Astrocyte (in vitro differentiated cells and primary cell): ENCODE results near the gene CDKL4. TPM values are rescaled to one million over a fixed set of nuclear protein-coding genes. Genes with fewer than 3 reads are reported as not detected.
"Not testable (repeated sequence)": the region's sequence is repeated elsewhere in the genome, so short reads cannot be mapped to it uniquely, and the experiment has no call there.

Experiments
- DNase-seq: peaks from one replicate; pipeline ENCODE4 v3.0.0-alpha.2; 2010; ENCODE audit warnings: low read depth
- FAIRE-seq: peaks from 2 replicates; lab custom pipeline; 2011; peaks lifted over from hg19 to GRCh38; lab: Jason Lieb, UNC
- H2AFZ ChIP-seq: 2 replicates; pipeline ENCODE4 v1.6.0; 2012; ENCODE audit warnings: low read depth, low read length, inconsistent platforms
- H3K27ac ChIP-seq: 2 replicates; pipeline ENCODE4 v1.5.1; 2011; ENCODE audit warnings: low read depth, low read length, inconsistent platforms
- H3K27me3 ChIP-seq: 2 replicates; pipeline ENCODE4 v1.6.0; 2011; ENCODE audit warnings: low read length, inconsistent platforms; ENCODE audit not compliant: insufficient read depth
- H3K36me3 ChIP-seq: 2 replicates; pipeline ENCODE4 v1.5.1; 2011; ENCODE audit warnings: low read length, inconsistent platforms; ENCODE audit not compliant: insufficient read depth
- H3K4me1 ChIP-seq: 2 replicates; pipeline ENCODE4 v1.5.1; 2011; ENCODE audit warnings: low read length, inconsistent platforms; ENCODE audit not compliant: insufficient read depth
- H3K4me2 ChIP-seq: 2 replicates; pipeline ENCODE4 v1.6.0; 2012; ENCODE audit warnings: low read length, inconsistent platforms
- H3K4me3 ChIP-seq: 2 replicates; pipeline ENCODE4 v1.5.1; 2011; ENCODE audit warnings: low read depth, mild to moderate bottlenecking, low read length, inconsistent platforms; ENCODE audit not compliant: insufficient read depth
- H3K79me2 ChIP-seq: 2 replicates; pipeline ENCODE4 v1.6.0; 2012; ENCODE audit warnings: mild to moderate bottlenecking, low read length, inconsistent platforms; ENCODE audit not compliant: insufficient read depth
- H3K9ac ChIP-seq: 2 replicates; pipeline ENCODE4 v1.6.0; 2012; ENCODE audit warnings: mild to moderate bottlenecking, low read length, inconsistent platforms
- H3K9me3 ChIP-seq: 2 replicates; pipeline ENCODE4 v1.5.1; 2012; ENCODE audit warnings: low read depth, mild to moderate bottlenecking, low read length, inconsistent platforms; ENCODE audit not compliant: insufficient read depth
- H4K20me1 ChIP-seq: 2 replicates; pipeline ENCODE4 v1.6.0; 2012; ENCODE audit warnings: low read length, inconsistent platforms; ENCODE audit not compliant: insufficient read depth
- H3K27ac Mint-ChIP-seq: one replicate; pipeline ENCODE4 v1.8.0; 2021; ENCODE audit warnings: mild to moderate bottlenecking, mixed read lengths; ENCODE audit not compliant: unreplicated experiment
- H3K27me3 Mint-ChIP-seq: one replicate; pipeline ENCODE4 v1.8.0; 2021; ENCODE audit warnings: low read depth, mixed read lengths; ENCODE audit not compliant: unreplicated experiment
- H3K36me3 Mint-ChIP-seq: one replicate; pipeline ENCODE4 v1.8.0; 2021; ENCODE audit warnings: low read depth, mixed read lengths; ENCODE audit not compliant: unreplicated experiment
- H3K4me1 Mint-ChIP-seq: one replicate; pipeline ENCODE4 v1.8.0; 2021; ENCODE audit warnings: low read depth, mixed read lengths; ENCODE audit not compliant: unreplicated experiment
- H3K4me3 Mint-ChIP-seq: one replicate; pipeline ENCODE4 v1.8.0; 2021; ENCODE audit warnings: mild to moderate bottlenecking, moderate library complexity, mixed read lengths; ENCODE audit not compliant: unreplicated experiment
- H3K9me3 Mint-ChIP-seq: one replicate; pipeline ENCODE4 v1.8.0; 2021; ENCODE audit warnings: mild to moderate bottlenecking, mixed read lengths; ENCODE audit not compliant: unreplicated experiment
- EZH2 ChIP-seq: IDR thresholded peaks from 2 replicates; pipeline ENCODE4 v1.6.1; 2012; ENCODE audit warnings: mild to moderate bottlenecking, low read length, inconsistent platforms; ENCODE audit not compliant: insufficient read depth
- total RNA-seq: library from RNA; stranded (reverse); gene quantifications from 2 replicates; pipeline ENCODE4 v1.2.1, GENCODE V29; 2021
- TF ChIP-seq, protein P1 (sequence below): IDR thresholded peaks from 2 replicates; pipeline ENCODE4 v1.5.1; 2011; ENCODE audit warnings: low read depth, mild to moderate bottlenecking, inconsistent platforms, low read length, moderate library complexity; ENCODE audit not compliant: insufficient read depth

The CDKL4 gene
- total RNA-seq, 1 donor from 2014 or later = 1.4 TPM

DNA sequence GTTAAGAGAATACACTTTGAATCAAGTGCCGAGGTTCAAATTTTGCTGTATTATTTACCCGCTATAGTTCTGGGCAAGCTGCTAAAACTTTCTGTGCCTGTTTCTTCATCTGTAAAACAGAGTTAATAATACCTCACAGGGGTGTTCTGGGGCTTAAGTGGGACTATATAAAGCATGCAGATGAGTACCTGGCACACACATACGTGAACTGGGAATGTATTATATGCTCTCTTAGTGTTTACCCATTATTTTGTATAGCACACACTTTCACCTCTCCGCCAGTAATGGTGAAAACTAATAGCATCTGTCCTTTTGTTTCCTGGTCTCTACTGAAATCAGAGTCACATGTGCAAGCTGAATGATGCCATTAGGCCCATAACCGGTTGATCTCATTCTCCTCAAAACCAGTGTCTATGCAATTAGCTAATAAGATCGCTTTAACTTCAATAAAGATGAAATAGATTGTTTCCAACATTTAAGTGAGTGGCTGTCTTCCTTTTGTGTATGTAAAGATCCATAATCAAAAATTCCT is 3.8 kb upstream of the CDKL4 start:
- TF ChIP-seq EZH2 = no peak
- TF ChIP-seq, protein P1, sequence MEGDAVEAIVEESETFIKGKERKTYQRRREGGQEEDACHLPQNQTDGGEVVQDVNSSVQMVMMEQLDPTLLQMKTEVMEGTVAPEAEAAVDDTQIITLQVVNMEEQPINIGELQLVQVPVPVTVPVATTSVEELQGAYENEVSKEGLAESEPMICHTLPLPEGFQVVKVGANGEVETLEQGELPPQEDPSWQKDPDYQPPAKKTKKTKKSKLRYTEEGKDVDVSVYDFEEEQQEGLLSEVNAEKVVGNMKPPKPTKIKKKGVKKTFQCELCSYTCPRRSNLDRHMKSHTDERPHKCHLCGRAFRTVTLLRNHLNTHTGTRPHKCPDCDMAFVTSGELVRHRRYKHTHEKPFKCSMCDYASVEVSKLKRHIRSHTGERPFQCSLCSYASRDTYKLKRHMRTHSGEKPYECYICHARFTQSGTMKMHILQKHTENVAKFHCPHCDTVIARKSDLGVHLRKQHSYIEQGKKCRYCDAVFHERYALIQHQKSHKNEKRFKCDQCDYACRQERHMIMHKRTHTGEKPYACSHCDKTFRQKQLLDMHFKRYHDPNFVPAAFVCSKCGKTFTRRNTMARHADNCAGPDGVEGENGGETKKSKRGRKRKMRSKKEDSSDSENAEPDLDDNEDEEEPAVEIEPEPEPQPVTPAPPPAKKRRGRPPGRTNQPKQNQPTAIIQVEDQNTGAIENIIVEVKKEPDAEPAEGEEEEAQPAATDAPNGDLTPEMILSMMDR = no peak
- Mint-ChIP-seq H3K4me1 (no peaks in the 10 kb centered on the region), H3K36me3 (peaks cover 14% of the 10 kb centered on the region), H3K27me3 (no peaks in the 10 kb centered on the region), H3K4me3 (no peak overlapping the region), H3K9me3 (no peaks in the 10 kb centered on the region), H3K27ac (no peak overlapping the region)
- Histone ChIP-seq H3K27me3 (no peaks in the 10 kb centered on the region), H3K4me1 (no peaks in the 10 kb centered on the region), H3K4me2 (no peak overlapping the region), H4K20me1 (no peaks in the 10 kb centered on the region), H3K9me3 (no peaks in the 10 kb centered on the region), H3K9ac (no peak overlapping the region), H3K79me2 (no peaks in the 10 kb centered on the region), H2AFZ (no peak overlapping the region), H3K27ac (no peak overlapping the region), H3K36me3 (peaks cover 7% of the 10 kb centered on the region), H3K4me3 (no peak overlapping the region)
- DNase-seq (no peak), FAIRE-seq (no peak)

GRCh38 chr2:39246382-39246980 is 2.7 kb upstream of the CDKL4 start:
- no peaks in the 10 kb centered on the region for H4K20me1 ChIP-seq
- H3K4me2 ChIP-seq = no peak overlapping the region
- H3K4me3 ChIP-seq = no peak overlapping the region
- Mint-ChIP-seq H3K9me3 (peaks cover 1% of the 10 kb centered on the region), H3K27me3 (no peaks in the 10 kb centered on the region), H3K4me3 (no peak overlapping the region), H3K4me1 (no peaks in the 10 kb centered on the region), H3K36me3 (peaks cover 11% of the 10 kb centered on the region), H3K27ac (no peak overlapping the region)
- H2AFZ ChIP-seq = no peak overlapping the region
- no peak overlapping the region for H3K9ac ChIP-seq
- TF ChIP-seq, protein P1 = no peak
- TF ChIP-seq EZH2 = no peak
- DNase-seq = no peak
- no peak overlapping the region for H3K27ac ChIP-seq
- H3K9me3 ChIP-seq = no peaks in the 10 kb centered on the region
- H3K79me2 ChIP-seq = no peaks in the 10 kb centered on the region
- H3K4me1 ChIP-seq = no peaks in the 10 kb centered on the region
- no peak for FAIRE-seq
- H3K36me3 ChIP-seq = peaks cover 2% of the 10 kb centered on the region
- no peaks in the 10 kb centered on the region for H3K27me3 ChIP-seq

DNA sequence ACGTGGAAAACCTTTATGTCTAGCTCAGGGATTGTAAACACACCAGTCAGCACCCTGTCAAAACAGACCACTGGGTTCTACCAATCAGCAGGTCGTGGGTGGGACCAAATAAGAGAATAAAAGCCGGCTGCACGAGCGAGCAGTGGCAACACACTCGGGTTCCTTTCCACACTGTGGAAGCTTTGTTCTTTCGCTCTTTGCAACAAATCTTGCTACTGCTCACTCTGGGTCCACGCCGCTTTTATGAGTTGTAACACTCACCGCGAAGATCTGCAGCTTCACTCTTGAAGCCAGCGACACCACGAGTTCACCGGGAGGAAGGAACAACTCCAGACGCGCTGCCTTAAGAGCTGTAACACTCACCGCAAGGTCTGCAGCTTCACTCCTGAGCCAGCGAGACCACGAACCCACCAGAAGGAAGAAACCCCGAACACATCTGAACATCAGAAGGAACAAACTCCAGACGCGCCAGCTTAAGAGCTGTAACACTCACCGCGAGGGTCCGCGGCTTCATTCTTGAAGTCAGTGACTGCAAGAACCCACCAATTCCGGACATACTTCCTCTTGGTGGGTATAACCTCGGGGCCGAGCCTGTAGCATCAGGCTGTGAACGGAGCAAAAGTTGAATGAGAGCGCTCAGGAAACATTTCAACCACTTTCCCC is 1.3 kb upstream of the CDKL4 start:
- not testable (repeated sequence) for H2AFZ ChIP-seq, FAIRE-seq, H3K27me3 Mint-ChIP-seq, DNase-seq, H3K9ac ChIP-seq, H3K27me3 ChIP-seq, H3K9me3 Mint-ChIP-seq, H3K9me3 ChIP-seq, H3K36me3 Mint-ChIP-seq, H3K36me3 ChIP-seq, H3K27ac Mint-ChIP-seq, H3K4me1 ChIP-seq, H3K27ac ChIP-seq, H3K4me3 ChIP-seq, H4K20me1 ChIP-seq, H3K4me3 Mint-ChIP-seq, H3K79me2 ChIP-seq, H3K4me1 Mint-ChIP-seq, H3K4me2 ChIP-seq

- H2AFZ ChIP-seq, H3K36me3 ChIP-seq, H3K4me1 ChIP-seq, DNase-seq, H3K27ac ChIP-seq, H3K79me2 ChIP-seq, H3K27ac Mint-ChIP-seq, H3K9me3 Mint-ChIP-seq, H3K9ac ChIP-seq, H3K4me3 ChIP-seq, FAIRE-seq, H3K27me3 Mint-ChIP-seq, H4K20me1 ChIP-seq, H3K4me1 Mint-ChIP-seq, H3K4me3 Mint-ChIP-seq, H3K27me3 ChIP-seq, H3K9me3 ChIP-seq, H3K36me3 Mint-ChIP-seq: not testable (repeated sequence)
- peak overlapping the region; percentile 60 for H3K4me2 ChIP-seq
Measured at GRCh38 chr2:39244241-39244862, 582 bp upstream of the CDKL4 start.
